HG03159 (cell line): ENCODE data around the gene SYT9.

Experiments
- ATAC-seq: cut with Tn5 transposase; IDR thresholded peaks from one replicate; pipeline ENCODE4 v1.9.1; 2021; ENCODE audit warnings: mild to moderate bottlenecking, moderate library complexity; ENCODE audit not compliant: unreplicated experiment

The SYT9 gene

DNA sequence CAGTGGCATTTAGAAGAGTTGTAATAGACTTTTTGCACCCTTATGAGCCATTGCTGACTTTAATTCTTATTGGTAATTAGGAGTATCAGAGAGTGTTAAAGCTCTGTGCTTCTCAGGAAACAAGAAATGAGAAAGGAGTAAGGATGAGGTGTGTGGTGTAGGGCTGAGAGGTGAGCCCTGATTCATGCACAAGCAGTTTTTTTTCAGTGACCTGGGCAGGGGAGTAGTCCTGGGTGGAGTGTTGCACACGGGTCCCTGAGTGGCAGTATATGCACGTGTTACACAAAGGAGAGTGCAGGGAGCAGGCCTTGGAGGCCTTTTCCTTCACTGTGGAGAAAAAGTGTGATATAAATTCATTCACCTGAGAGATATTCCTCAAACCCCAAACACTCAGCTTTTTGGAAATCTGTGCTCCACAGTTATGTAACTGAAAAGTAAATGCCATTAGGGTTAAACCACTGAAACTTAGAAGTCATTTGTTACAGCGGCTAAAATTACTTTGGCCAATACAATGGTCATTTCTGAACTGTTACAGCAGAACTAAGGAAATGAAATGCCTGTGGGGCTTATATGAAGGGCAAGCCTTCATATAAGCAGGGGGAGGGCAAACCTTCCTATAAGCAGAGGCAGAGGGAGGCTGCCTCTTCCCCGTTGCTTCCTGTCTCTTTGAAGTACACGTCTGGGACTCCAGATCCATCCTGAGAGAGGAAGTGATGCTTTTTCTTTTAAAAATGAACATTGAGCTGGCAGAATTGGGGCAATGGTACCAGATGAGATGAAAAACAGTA, 171.0 kb downstream of the SYT9 start:
- no peak for ATAC-seq

DNA sequence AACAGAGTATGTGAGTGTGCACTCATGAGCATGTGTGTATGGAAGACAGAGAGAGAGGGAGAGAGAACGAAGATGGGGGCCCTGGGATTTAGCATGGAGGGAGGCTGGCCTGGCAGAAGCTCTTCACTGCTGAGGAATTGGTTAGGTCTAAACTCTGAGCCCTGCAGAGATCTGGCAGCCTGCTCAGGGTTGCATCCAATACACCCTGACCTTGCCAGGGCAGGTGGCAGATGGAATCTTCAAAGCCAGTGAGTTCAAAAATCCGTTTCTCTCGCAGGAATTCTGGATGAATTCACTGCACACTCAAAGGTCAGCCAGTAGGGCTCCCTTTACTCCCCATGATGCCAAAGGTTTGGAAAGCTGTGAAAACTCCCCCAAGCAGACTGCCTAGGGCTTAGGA, 172.2 kb downstream of the SYT9 start:
- no peak for ATAC-seq

DNA sequence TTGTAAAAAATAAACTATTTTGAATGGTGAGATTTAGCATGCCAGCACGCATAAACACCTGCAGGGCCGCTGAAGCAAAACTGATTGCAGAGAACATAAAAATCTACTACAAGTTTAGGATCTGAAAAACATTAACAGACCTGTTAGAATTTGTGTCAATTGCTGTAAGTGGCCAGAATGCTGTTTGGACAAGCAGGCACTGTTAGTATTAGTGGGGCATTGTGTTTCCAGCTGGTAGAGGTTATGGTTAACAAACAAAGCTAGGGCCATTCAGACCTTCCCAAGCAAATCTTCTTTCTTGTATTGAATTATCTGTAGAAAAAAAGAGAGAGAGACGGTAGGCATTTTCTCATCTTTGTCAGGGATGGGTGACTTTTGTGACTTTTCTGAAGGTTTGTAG, 176.0 kb downstream of the SYT9 start:
- no peak for ATAC-seq

DNA sequence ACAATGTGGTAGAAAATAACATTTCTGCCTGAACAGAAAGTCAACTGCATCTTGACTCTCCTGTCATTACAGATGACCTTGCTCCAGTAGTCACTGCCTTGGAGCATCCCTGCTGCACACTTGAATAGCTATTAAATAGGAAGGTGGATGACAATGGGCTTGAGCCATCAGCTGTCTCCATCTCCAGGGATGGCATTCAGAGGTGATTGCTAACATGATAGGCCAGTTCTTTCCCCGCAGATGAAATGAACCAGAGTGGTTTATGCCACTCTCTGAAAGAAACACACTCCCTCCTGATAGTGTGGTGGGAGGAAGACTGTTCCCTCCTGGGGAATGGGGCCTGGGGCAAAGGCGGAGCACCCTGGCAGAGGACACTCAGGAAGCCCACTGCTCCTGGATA, 176.5 kb downstream of the SYT9 start:
- ATAC-seq: no peak

DNA sequence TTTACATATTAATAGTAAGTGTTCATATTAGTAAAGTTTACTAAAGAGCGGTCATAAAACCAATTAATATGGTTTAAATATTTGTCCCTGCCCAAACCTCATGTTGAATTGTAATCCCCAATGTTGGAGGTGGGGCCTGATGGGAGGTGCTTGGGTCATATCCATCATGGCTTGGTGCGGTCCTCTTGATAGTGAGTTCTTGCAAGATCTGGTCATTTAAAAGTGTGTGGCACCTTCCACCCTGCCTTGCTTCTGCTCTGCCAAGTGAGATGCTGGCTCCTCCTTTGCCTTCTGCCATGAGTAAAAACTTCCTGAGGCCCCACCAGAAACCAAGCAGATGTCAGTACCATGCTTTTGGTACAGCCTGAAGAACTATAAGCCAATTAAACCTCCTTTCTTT, 178.8 kb downstream of the SYT9 start:
- ATAC-seq: no peak

DNA sequence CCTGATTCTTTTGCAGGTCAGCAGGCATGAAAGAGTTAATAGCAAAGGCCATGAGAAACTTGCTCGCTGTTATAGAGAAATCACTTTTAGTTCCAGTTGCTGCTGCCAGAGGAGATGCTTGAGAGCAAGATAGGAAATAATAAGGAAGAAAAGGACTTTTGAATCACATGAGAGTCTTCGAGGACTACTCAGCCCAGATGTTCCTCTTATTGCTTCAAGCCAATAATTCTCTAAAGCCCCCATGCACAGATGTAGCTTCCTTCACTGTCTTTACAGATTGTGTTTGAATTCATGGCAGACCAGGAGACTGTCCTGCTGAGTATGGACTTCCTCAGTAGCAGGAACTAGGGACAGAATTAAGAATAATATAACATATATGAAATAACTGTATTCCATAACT, 183.5 kb downstream of the SYT9 start:
- no peak for ATAC-seq

DNA sequence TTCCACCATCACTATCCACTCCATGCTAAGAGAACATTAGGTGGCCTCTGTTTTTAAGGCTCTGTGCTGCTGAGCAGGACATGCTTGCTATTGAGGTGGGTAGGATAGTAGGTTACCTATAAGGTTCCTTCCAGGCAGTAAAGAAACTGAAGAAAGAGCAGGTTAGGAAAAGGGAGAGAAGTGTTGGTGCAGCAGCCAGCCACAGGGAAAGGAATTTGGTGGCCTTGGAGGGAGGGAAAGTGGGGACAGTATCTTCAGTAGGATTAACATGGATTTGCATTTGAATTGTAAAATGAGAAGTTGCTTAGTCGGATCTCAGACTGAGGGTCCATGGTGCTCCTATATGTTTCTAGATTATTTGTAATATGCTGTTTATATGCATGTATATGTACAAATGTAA, 184.4 kb downstream of the SYT9 start:
- no peak for ATAC-seq

DNA sequence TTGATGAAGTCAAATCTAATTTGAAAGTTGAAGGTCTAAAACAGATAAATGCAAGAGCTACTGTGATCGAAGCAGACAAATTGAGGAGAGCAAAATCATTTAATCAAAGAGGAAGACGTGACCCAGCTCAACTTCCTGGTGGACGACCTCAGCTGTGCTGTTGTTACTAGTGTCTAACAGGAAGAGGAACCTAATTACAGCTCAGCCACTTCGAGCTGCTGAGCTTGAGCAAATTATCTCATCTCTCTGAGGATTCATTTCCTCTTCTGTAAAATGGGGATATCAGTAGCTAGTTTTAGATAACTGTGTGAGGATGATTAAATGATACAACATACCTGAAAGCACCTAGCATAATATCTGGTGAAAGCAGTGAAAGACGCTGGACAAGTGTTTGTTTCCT, 185.0 kb downstream of the SYT9 start:
- peak; percentile 97 for ATAC-seq

DNA sequence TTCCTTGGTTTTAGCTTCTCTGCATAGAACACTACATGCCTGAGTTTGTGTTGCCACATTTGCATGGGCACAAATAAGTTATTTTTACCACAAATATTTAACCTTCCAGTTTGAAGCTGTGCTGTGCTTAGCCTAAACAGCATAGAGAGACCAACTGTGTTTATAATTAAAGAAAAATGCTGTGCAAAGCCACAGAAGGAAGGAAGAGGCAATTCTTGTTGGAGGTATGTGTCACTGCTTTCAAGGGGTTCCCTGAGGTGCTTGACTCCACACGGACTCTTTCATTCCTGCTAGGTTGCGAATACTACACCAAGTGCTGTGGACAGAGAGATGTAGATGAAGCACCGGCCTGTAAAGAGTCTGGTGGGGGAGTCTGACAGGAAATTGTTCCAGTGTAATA, 186.0 kb downstream of the SYT9 start:
- no peak for ATAC-seq

DNA sequence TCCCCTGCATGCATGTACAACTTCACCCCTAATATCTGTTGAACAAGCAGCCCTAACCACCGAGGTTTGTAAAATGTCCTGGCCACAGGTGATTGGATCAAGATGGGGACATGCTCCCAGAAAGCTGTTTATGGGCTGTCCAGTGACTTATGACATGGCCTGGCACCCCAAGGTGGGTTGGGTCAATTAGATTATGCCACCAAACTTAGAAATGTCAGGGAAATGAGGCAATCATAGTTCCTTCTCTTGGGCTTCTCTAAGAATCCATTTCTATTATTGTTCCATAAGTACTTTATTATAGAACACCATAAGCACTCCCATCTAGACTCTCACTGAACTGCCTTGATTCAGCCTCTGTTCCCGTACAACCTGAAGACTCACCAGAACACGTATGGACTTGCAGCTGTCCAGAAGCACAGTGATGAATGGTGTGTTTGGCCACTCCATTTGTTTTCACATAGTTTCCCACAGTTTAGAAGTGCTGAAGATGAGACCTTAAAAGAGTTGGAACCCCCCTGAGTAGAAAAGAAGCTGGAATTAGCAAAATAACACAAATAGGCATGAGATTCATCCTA, 188.1 kb downstream of the SYT9 start:
- ATAC-seq: no peak

DNA sequence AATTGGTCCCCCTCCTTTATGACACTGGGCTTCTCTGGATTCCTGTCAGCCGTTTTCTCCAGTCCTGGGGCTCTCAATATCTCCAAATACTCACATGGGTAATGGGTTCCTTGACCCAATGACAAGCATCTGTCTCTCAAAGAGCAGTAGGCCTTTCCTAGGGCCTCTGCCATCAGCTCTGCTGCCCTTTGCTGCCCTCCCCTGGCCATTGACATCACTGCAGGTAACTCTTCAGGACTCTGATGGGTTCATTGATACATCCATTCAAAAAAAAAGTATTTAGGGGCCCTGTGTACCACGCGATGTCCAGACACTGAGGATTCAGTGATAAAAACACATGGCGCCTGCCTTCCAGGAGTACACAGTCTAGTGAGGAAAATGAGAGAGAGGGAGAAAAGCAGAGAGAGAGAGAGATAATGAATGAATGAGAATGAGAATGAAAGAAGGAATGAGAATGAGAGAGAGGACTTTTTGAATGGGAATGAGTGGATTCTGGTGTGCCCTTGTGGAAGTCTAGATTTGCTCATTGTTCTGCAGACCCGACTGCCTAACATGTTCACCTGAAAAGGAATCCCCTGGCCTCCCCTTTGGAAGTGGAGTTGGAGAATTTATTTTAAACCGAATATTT, 191.0 kb downstream of the SYT9 start:
- peak; percentile 87 for ATAC-seq

DNA sequence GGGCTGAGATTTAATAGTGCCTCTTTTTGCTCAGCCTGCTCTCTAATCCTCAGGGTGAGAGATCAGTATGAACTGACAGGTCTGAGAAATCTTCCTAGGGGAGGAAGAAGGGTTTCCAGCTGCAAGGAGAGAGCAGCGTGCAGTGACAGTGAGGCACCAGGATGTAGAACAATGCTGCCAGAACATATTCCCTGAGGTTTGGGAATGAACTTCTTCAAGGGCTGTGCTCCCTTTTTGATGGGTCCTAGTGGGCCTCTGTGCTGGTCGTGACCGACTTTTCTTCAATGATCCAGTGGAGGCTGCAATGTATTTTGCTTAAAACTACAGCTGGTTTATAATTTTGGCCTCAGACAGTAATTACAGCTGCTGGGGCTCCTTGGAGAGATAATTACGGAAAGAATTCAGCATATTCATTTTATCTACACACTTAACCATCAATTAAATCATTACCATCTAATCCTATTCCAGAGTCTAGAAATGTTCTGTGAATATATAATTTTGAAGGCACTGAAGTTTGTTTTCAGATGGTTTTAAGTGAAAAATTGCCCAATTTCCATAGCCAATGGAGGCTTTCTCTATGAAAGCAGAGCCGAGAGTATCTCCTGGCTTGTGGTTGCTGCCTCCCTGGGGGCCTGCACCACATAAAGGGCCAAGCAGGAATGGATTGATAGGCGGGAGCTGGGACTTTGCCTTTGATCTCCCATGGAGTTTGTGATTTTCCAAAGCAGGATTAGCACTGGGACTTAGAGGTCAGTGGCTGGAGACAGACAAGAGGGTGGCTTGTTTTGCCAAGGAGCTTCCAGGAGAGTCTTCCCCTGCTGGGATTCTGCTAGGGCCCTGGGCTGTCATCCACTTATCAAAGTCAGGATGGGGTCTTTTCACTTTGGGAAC, 192.6 kb downstream of the SYT9 start:
- ATAC-seq: no peak

DNA sequence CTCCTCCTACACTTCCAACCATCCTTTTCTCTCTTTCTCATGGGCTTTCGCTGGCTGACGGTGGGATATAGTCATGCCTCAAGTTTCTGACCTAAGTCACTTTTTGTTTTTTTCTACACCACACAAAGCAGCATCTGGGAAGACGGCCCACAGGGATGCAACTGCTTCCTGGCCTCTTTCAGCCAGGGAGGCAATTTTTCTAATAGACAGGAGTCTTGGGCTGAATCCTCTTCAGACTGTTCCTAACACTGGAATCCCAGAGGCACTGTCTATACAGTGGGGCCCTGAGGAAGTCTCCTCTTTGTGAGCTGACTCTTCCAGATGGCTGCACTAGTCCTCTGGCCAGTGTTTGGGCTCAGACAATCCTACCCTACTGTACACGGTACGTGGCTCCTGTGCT, 193.9 kb downstream of the SYT9 start:
- no peak for ATAC-seq

DNA sequence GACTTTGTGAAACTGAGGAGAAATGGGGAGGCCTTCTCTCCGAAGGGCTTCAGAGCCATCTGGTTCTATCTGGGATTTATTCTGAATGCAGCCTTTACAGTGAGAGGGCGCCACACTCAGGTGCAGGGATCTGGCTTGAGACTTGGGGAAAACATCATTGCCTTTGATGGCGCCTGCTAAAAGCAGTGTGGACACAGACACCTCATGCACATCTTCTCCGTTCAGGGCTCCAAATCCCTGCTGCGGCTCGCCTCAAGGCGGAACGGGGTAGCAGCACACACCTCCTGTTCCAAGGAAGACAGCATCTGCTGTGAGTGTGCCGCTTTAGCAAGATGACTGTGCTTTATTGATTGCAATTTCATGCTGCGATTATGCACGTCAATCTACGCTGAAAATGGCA, 196.5 kb downstream of the SYT9 start:
- ATAC-seq: no peak

DNA sequence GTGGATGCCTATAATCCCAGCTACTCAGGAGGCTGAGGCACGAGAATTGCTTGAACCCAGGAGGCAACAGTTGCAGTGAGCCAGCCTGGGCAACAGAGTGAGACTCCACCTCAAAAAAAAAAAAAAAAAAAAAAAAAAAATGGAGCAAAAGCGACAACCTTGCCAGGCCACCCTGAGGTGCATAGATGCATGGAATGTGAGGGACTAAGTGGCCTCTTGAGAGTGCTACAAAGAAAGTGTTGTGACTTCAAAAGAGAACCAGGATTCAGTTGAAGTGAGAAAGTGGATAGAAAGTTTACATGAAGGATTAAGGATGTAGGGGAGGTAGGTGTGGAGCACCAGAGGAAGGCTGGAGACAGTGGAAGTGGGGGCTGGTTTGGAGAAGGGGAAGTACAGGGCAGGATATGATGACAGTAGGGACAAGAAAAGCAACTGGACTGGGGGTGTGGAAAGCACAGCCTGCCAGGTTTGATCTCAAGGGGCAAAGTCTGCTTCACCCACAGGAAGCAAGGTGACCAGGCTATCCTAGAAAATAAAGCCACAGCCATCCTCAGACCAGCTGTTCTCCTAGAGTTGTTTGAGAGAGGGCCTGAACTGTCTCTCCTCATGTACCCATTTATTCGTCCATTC, 197.6 kb downstream of the SYT9 start:
- no peak for ATAC-seq

DNA sequence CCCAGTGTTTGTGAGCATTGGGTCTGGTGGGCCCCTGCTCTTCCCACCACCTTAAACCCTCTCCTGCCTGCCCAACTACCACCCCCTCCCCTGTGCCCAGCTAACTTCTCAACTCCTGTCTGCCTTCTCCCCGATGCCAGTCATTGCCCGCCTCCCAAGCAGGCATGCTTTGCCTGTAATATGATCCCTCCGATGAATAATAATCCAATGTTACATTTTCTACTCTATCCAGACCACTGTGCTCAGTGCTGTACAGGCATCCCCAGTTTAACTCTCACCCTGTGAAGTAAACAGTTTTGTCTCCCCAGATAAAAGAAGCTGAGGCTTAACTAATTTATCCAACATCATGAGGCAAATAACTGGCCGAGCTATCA, 198.1 kb downstream of the SYT9 start:
- ATAC-seq: no peak

DNA sequence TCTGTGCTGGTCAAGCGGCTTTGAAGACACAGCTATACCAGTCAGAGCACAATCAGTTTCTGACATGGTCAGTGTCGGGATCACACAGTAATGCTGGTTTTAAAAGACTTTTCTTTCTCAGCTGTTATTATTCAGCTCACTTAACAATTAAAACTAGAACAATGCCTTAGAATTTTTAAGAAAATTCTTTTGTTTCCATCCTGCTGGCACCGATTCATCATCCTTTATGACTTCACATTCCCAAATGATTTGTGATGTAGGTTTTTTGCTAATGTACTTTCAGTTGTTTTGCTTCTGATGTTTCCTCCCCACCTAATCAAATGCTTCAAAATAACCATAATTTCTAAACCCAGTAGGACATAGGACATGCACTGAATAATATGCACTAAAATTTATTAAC, 199.1 kb downstream of the SYT9 start:
- ATAC-seq: no peak

DNA sequence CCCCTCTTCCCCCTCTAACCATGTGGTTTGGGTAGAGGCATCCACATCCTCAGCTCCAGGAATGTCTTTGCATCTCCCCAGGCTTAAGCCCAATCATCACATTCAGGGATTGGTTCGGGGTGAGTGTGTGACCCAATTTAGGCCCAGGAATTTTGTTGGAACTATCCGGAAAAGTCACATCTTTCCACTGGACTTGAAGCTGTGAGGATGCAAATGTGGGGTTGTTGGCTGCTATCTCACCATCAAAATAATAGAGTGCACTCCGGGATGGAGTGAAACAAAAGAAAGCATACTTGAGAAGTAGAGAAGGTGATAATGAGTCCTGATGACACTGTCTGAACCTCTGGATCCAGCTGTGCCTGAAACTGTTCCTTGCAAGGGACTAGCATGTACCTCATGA, 199.8 kb downstream of the SYT9 start:
- ATAC-seq: no peak

DNA sequence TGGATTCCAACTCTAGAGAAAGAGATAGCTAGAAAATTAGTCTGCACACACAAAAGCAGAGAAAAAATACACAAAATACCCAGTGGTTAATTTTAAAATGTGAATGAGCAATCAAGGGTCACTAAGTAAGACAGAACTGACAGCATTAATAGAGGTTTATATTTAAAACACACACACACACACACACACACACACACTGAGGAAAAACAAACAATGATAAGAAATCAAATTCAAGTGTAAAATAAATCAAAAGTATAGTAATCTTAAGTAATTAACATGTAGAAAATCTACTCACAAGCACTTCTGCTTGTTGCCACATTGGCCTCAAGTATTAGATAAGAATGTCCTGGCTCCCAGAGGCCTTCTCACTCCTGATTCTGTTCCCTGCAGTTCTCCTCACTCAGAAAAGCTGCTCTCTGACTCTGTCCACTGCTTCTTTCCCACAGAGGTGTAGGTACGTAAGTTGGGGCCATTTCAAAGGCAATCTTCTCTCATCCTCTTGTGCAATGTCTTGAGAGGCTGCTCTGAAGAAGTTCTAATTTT, 200.3 kb downstream of the SYT9 start:
- no peak for ATAC-seq

DNA sequence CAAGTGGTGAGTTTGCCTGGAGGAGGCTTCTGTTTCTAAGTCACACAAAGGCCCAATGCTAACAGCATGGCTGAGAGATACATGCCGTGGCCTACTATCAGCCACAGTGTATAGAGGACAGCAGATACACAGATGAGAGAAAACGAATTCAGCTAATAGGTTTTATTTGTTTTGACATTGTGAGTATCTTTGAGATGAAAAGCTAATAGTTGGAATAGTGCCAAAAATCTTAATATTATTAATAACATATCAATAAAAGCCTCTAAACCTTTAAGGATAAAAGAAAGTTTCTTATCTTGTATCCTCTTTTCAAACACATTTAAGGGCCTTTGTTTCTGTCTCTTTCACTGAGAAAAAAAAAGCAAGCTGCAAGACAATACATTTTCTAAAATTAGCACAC, 203.2 kb downstream of the SYT9 start:
- no peak for ATAC-seq

DNA sequence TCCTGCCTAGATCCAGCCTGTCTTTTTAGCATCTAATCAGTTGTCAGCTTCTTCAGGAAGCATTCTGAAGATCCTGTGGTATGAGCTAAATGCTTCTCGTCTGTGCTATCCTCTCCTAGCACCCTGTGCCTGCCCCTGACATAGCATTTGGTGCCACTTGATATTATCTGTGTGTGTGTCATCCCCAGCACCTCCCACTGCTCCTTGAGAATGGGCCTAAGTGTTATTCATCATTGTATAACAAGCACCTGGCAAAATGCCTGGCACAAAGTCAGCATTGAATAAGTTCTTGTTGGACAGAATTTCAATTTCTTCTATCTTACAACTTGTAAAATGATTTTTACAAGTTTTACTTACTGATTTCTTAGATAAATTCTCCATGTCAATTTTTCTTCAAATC, 205.5 kb downstream of the SYT9 start:
- ATAC-seq: no peak
